Measurements from ENCODE around the gene NPRL2.

NPRL2 gene

GRCh38 chr3:50350527-50351322 lies at the start of gene NPRL2, which contains the start of gene CYB561D2:
Gene NPRL2 (minus strand): TSS chr3:50350775. CDS start chr3:50350652, 123 bp downstream.
Gene CYB561D2 (plus strand): TSS chr3:50350862. CDS start chr3:50351434, 572 bp downstream.
- TF ChIP-seq CTCF (IDR thresholded peaks at IDR 0.05; ENCODE audit: control insufficient read depth, extremely low read depth, insufficient read depth), result no peak
- peak; percentile 90 for DNase-seq (ENCODE audit: low read depth)
- peak within 1 kb of the TSS; percentile 57 for H3K4me3 ChIP-seq (ENCODE audit: low read depth, low read length)

GRCh38 chr3:50396502-50396901 lies 45.9 kb upstream of the NPRL2 start:
- no peak for TF ChIP-seq CTCF (IDR thresholded peaks at IDR 0.05; ENCODE audit: control insufficient read depth, extremely low read depth, insufficient read depth)
- DNase-seq (ENCODE audit: low read depth), result no peak
- no peak overlapping the region for H3K4me3 ChIP-seq (ENCODE audit: low read depth, low read length)

- H3K4me3 ChIP-seq (ENCODE audit: low read depth, low read length), result no peak overlapping the region
- TF ChIP-seq CTCF (IDR thresholded peaks at IDR 0.05; ENCODE audit: control insufficient read depth, extremely low read depth, insufficient read depth), result no peak
- DNase-seq (ENCODE audit: low read depth), result no peak
Measured at GRCh38 chr3:50395070-50395860, 44.7 kb upstream of the NPRL2 start.

- no peak overlapping the region for H3K4me3 ChIP-seq (ENCODE audit: low read depth, low read length)
- DNase-seq (ENCODE audit: low read depth), result no peak
- TF ChIP-seq CTCF (IDR thresholded peaks at IDR 0.05; ENCODE audit: control insufficient read depth, extremely low read depth, insufficient read depth), result no peak
Measured at GRCh38 chr3:50393061-50393460, 42.5 kb upstream of the NPRL2 start.

- DNase-seq (ENCODE audit: low read depth), result no peak
- TF ChIP-seq CTCF (IDR thresholded peaks at IDR 0.05; ENCODE audit: control insufficient read depth, extremely low read depth, insufficient read depth), result no peak
- no peak overlapping the region for H3K4me3 ChIP-seq (ENCODE audit: low read depth, low read length)
Measured at GRCh38 chr3:50392101-50392715, 41.6 kb upstream of the NPRL2 start.

GRCh38 chr3:50390508-50391224 lies 40.1 kb upstream of the NPRL2 start:
- TF ChIP-seq CTCF (IDR thresholded peaks at IDR 0.05; ENCODE audit: control insufficient read depth, extremely low read depth, insufficient read depth), result no peak
- no peak for DNase-seq (ENCODE audit: low read depth)
- no peak overlapping the region for H3K4me3 ChIP-seq (ENCODE audit: low read depth, low read length)
